ENCODE measurements around the gene OPA3. TPM values are rescaled to one million over a fixed set of nuclear protein-coding genes. Genes with fewer than 3 reads are reported as not detected.
A peak's percentile ranks its signal among the peaks of the same experiment; 100 is the strongest.
"Not testable (repeated sequence)": the region's sequence is repeated elsewhere in the genome, so short reads cannot be mapped to it uniquely, and the experiment has no call there.

Gene OPA3
- total RNA-seq, 1 experiment from 2014 or later: 11.1 TPM

DNA sequence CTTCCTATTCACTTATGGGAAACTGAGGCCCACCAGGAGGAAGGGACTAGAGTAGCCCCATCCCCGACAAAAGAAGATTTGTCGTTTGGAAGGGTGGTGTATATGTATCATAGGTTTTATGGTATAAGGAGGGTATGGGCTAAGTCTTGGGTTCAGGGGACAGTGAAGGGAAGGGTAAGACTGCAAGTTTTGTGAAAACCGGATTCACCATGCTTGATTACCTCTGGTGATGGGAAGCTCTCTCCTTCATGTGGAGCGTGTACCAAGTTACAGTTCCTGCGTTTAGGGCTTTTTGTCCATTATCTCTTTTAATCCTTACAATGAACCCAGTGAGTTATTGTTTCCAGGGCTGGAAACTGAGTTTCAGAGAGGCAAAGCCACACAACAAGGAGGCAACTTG, 73.5 kb downstream of the OPA3 start:
- POLR2A ChIA-PET: no interaction called here
- H3K36me3 ChIP-seq (ENCODE audit: control insufficient read depth in 1 of 2, insufficient read depth in 2 of 2, low read length in 2 of 2): peaks cover 0 to 5% of the 10 kb centered on the region in 2 experiments; a peak in 1 of 4 replicates

DNA sequence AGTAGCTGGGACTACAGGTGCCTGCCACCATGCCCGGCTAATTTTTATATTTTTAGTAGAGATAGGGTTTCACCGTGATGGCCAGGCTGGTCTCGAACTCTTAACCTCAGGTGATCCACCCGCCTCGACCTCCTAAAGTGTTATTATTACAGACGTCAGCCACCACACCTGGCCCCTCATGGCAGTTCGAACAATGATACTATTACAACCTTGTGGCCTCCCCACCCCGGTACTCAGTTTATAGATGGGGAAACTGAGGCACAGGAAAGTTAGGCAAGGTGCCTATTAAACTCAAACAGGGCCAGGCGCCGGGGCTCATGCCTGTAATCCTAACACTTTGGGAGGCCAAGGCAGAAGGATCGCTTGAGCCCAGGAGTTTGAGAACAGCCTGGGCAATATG, 74.2 kb downstream of the OPA3 start:
- DNase-seq (ENCODE audit: low read depth, low spot score); H3K4me2 ChIP-seq (ENCODE audit: low read length); CTCF ChIA-PET; H3K9me2 ChIP-seq (ENCODE audit: insufficient read depth); H4K20me1 ChIP-seq (ENCODE audit: insufficient read depth); intact Hi-C loops (cut with micrococcal nuclease); H3K4me3 ChIP-seq (replicated peaks in 1 of 2; ENCODE audit: low read depth in 1 of 2, low read length in 2 of 2); H3K36me3 ChIP-seq (ENCODE audit: control insufficient read depth in 1 of 2, insufficient read depth in 2 of 2, low read length in 2 of 2); RAD21 ChIA-PET (ENCODE audit: low non-redundant PET in 1 of 2, low total read pairs in 2 of 2, uncharacterized antibody in 2 of 2, unreplicated experiment in 2 of 2); POLR2A ChIA-PET; H2AFZ ChIP-seq (ENCODE audit: low read depth, low read length, poor library complexity, severe bottlenecking); ATAC-seq; BruUV-seq (replicated peaks); H3K9ac ChIP-seq (ENCODE audit: low read length); H3K9me3 ChIP-seq (ENCODE audit: control insufficient read depth in 1 of 2, insufficient read depth in 1 of 2, low read depth in 1 of 2, low read length in 2 of 2); H3K27ac ChIP-seq (ENCODE audit: low read depth, low read length); H3K27me3 ChIP-seq (ENCODE audit: insufficient read depth, low read length): not testable (repeated sequence)
- H3K4me1 ChIP-seq (ENCODE audit: control insufficient read depth in 1 of 2, insufficient read depth in 2 of 2, low read length in 2 of 2): peaks cover 53 to 82% of the 10 kb centered on the region in 2 experiments
- H3K79me2 ChIP-seq (ENCODE audit: insufficient read depth, low read length): peaks cover 84% of the 10 kb centered on the region

More for the DNA sequence above, 73.5 kb downstream of the OPA3 start:
- Histone ChIP-seq H3K27me3 (ENCODE audit: insufficient read depth, low read length) (no peaks in the 10 kb centered on the region), H3K79me2 (ENCODE audit: insufficient read depth, low read length) (peaks cover 92% of the 10 kb centered on the region), H3K9me2 (ENCODE audit: insufficient read depth) (no peaks in the 10 kb centered on the region), H3K4me2 (ENCODE audit: low read length) (peak overlapping the region; percentile 73), H3K27ac (ENCODE audit: low read depth, low read length) (peak overlapping the region; percentile 50; the same call in 1 of the 2 replicates), H3K9ac (ENCODE audit: low read length) (no peak overlapping the region), H2AFZ (ENCODE audit: low read depth, low read length, poor library complexity, severe bottlenecking) (no peak overlapping the region), H3K4me1 (ENCODE audit: control insufficient read depth in 1 of 2, insufficient read depth in 2 of 2, low read length in 2 of 2) (peaks cover 51 to 82% of the 10 kb centered on the region in 2 experiments), H3K4me3 (replicated peaks in 1 of 2; ENCODE audit: low read depth in 1 of 2, low read length in 2 of 2) (no peak overlapping the region; a peak in 1 of 4 replicates), H4K20me1 (ENCODE audit: insufficient read depth) (no peaks in the 10 kb centered on the region; the same call in 1 of the 2 replicates), H3K9me3 (ENCODE audit: control insufficient read depth in 1 of 2, insufficient read depth in 1 of 2, low read depth in 1 of 2, low read length in 2 of 2) (no peaks in the 10 kb centered on the region)
- no TSS peak for BruUV-seq (replicated peaks)
- ChIA-PET RAD21 (ENCODE audit: low non-redundant PET in 1 of 2, low total read pairs in 2 of 2, uncharacterized antibody in 2 of 2, unreplicated experiment in 2 of 2) (interaction anchor here in 1 of 2 experiments (0.6 kb wide), 1 partner anchor 220 kb away, joined by 9 read pairs; the partner anchor contains the start of gene FBXO46), CTCF (no interaction called here)
- DNase-seq (ENCODE audit: low read depth, low spot score) (no peak), ATAC-seq (no peak)
- TF ChIP-seq, protein P1, sequence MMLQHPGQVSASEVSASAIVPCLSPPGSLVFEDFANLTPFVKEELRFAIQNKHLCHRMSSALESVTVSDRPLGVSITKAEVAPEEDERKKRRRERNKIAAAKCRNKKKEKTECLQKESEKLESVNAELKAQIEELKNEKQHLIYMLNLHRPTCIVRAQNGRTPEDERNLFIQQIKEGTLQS (IDR thresholded peaks at IDR 0.05): no peak
- TF ChIP-seq SIN3A (IDR thresholded peaks at IDR 0.05; ENCODE audit: low read depth): no peak
- TF ChIP-seq ZFX (IDR thresholded peaks at IDR 0.05): no peak
- TF ChIP-seq, protein P2, sequence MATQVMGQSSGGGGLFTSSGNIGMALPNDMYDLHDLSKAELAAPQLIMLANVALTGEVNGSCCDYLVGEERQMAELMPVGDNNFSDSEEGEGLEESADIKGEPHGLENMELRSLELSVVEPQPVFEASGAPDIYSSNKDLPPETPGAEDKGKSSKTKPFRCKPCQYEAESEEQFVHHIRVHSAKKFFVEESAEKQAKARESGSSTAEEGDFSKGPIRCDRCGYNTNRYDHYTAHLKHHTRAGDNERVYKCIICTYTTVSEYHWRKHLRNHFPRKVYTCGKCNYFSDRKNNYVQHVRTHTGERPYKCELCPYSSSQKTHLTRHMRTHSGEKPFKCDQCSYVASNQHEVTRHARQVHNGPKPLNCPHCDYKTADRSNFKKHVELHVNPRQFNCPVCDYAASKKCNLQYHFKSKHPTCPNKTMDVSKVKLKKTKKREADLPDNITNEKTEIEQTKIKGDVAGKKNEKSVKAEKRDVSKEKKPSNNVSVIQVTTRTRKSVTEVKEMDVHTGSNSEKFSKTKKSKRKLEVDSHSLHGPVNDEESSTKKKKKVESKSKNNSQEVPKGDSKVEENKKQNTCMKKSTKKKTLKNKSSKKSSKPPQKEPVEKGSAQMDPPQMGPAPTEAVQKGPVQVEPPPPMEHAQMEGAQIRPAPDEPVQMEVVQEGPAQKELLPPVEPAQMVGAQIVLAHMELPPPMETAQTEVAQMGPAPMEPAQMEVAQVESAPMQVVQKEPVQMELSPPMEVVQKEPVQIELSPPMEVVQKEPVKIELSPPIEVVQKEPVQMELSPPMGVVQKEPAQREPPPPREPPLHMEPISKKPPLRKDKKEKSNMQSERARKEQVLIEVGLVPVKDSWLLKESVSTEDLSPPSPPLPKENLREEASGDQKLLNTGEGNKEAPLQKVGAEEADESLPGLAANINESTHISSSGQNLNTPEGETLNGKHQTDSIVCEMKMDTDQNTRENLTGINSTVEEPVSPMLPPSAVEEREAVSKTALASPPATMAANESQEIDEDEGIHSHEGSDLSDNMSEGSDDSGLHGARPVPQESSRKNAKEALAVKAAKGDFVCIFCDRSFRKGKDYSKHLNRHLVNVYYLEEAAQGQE (IDR thresholded peaks at IDR 0.05; ENCODE audit: low read depth): no peak
- no peak for TF ChIP-seq SRF (IDR thresholded peaks at IDR 0.05; ENCODE audit: low read depth)
- no peak for TF ChIP-seq RAD21 (IDR thresholded peaks at IDR 0.05; ENCODE audit: low read depth)
- TF ChIP-seq ELF1 (IDR thresholded peaks at IDR 0.05; ENCODE audit: borderline replicate concordance, low read depth): no peak
- no peak for TF ChIP-seq TCF7L2 (IDR thresholded peaks at IDR 0.05; ENCODE audit: borderline replicate concordance, extremely low read depth, insufficient read depth, insufficient read length)
- TF ChIP-seq FOSL1 (IDR thresholded peaks at IDR 0.05; ENCODE audit: low read depth): no peak
- no peak for TF ChIP-seq ZNF274 (IDR thresholded peaks at IDR 0.05; ENCODE audit: low read depth, low read length)
- no peak for TF ChIP-seq POLR2AphosphoS5 (IDR thresholded peaks at IDR 0.05; ENCODE audit: low read depth, low read length)
- TF ChIP-seq, protein P3, sequence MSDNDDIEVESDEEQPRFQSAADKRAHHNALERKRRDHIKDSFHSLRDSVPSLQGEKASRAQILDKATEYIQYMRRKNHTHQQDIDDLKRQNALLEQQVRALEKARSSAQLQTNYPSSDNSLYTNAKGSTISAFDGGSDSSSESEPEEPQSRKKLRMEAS (IDR thresholded peaks at IDR 0.05): no peak
- TF ChIP-seq YY1 (IDR thresholded peaks at IDR 0.05; ENCODE audit: extremely low read depth, insufficient replicate concordance, low read depth, low read length): no peak
- TF ChIP-seq CBX3 (IDR thresholded peaks at IDR 0.05; ENCODE audit: low read depth): no peak
- TF ChIP-seq SP1 (IDR thresholded peaks at IDR 0.05; ENCODE audit: low read depth): no peak
- TF ChIP-seq EZH2 (IDR thresholded peaks at IDR 0.05): no peak
- no peak for TF ChIP-seq JUND (IDR thresholded peaks at IDR 0.05)
- intact Hi-C loops (cut with micrococcal nuclease): no loop called here
